Ammon's horn (tissue), 1 donor: ENCODE results near the gene SLC35B3.
"Not testable (repeated sequence)": the region's sequence is repeated elsewhere in the genome, so short reads cannot be mapped to it uniquely, and the experiment has no call there.

Experiments used
- DNase-seq: peaks from one replicate; pipeline ENCODE4 v3.0.0-alpha.2; 2016; ENCODE audit warnings: low spot score

SLC35B3 gene

GRCh38 chr6:8435093-8435844, at the start of gene SLC35B3:
Gene SLC35B3 (minus strand): TSS chr6:8435545.
- peak; percentile 94 for DNase-seq

- no peak for DNase-seq
These were observed 48.3 kb upstream of the SLC35B3 start for GRCh38 chr6:8483650-8484049.

GRCh38 chr6:8481727-8482126, 46.4 kb upstream of the SLC35B3 start:
- no peak for DNase-seq

- DNase-seq, result no peak
These were observed 43.1 kb upstream of the SLC35B3 start for GRCh38 chr6:8478418-8478817.

- no peak for DNase-seq
These were observed 41.3 kb upstream of the SLC35B3 start for GRCh38 chr6:8476656-8477055.

GRCh38 chr6:8468552-8469356, 33.4 kb upstream of the SLC35B3 start:
- DNase-seq, result no peak

- no peak for DNase-seq
These were observed 27.3 kb upstream of the SLC35B3 start for GRCh38 chr6:8462694-8463093.

- no peak for DNase-seq
These were observed 26.8 kb upstream of the SLC35B3 start for GRCh38 chr6:8462169-8462568.

- DNase-seq, result no peak
These were observed 11.0 kb upstream of the SLC35B3 start for GRCh38 chr6:8446391-8446790.

- not testable (repeated sequence) for DNase-seq
These were observed 10.6 kb upstream of the SLC35B3 start for GRCh38 chr6:8445930-8446329.

- no peak for DNase-seq
These were observed 6.8 kb upstream of the SLC35B3 start for GRCh38 chr6:8442150-8442549.

GRCh38 chr6:8441452-8441851, 6.1 kb upstream of the SLC35B3 start:
- no peak for DNase-seq

- no peak for DNase-seq
These were observed 4.4 kb upstream of the SLC35B3 start for GRCh38 chr6:8439601-8440268.

GRCh38 chr6:8437813-8438212, 2.5 kb upstream of the SLC35B3 start:
- no peak for DNase-seq

GRCh38 chr6:8436966-8437365, 1.6 kb upstream of the SLC35B3 start:
- DNase-seq, result no peak

GRCh38 chr6:8435845-8436168, 462 bp upstream of the SLC35B3 start:
- no peak for DNase-seq

- DNase-seq, result no peak
These were observed 635 bp downstream of the SLC35B3 start for GRCh38 chr6:8434727-8435092.

GRCh38 chr6:8432614-8433013, 2.7 kb downstream of the SLC35B3 start:
- DNase-seq, result no peak

- DNase-seq, result no peak
These were observed 5.5 kb downstream of the SLC35B3 start for GRCh38 chr6:8429821-8430220.

- DNase-seq, result not testable (repeated sequence)
These were observed 8.8 kb downstream of the SLC35B3 start for GRCh38 chr6:8426544-8426943.

GRCh38 chr6:8420031-8420588, 15.2 kb downstream of the SLC35B3 start:
- DNase-seq, result no peak

- no peak for DNase-seq
These were observed 19.4 kb downstream of the SLC35B3 start for GRCh38 chr6:8415913-8416312.

- DNase-seq, result no peak
These were observed 20.1 kb downstream of the SLC35B3 start for GRCh38 chr6:8415280-8415679.
